HepG2 (cell line): Measurements from ENCODE around the gene COL26A1. TPM values are rescaled to one million over a fixed set of nuclear protein-coding genes. Genes with fewer than 3 reads are reported as not detected.
A peak's percentile ranks its signal among the peaks of the same experiment; 100 is the strongest.

Source experiments
- AFF4 ChIP-seq: sonication (generic); formaldehyde crosslinking; IDR thresholded peaks from 2 replicates; pipeline ENCODE4 v1.4.0; 2020; ENCODE audit warnings: missing genetic modification reagents
- BHLHE40 ChIP-seq: IDR thresholded peaks from 2 replicates; pipeline ENCODE4 v1.6.1; 2011; ENCODE audit warnings: low read length, improper control_type of control experiment
- EP300 ChIP-seq, 3 experiments: sonication (generic) in 1 of 3; formaldehyde crosslinking in 1 of 3; IDR thresholded peaks; 2 replicates each; pipeline versions ENCODE4 v1.5.1 to v1.6.1; 2011 to 2020; ENCODE audit warnings: low read depth in 2 of 3, low read length in 2 of 3, borderline replicate concordance in 1 of 3, improper control_type of control experiment in 1 of 3, mild to moderate bottlenecking in 1 of 3, missing genetic modification reagents in 1 of 3, moderate library complexity in 1 of 3
- ETV6 ChIP-seq: sonication (generic); formaldehyde crosslinking; conservative IDR thresholded peaks from 2 replicates; pipeline ENCODE4 v1.4.0; 2020; ENCODE audit warnings: missing genetic modification reagents
- GATAD1 ChIP-seq: IDR thresholded peaks from 2 replicates; pipeline ENCODE4 v1.6.1; 2016; ENCODE audit warnings: missing genetic modification reagents, missing compliant biosample characterization
- IRF9 ChIP-seq: sonication (generic); formaldehyde crosslinking; IDR thresholded peaks from 2 replicates; pipeline ENCODE4 v1.8.0; 2022; ENCODE audit warnings: missing genetic modification reagents, mild to moderate bottlenecking, borderline replicate concordance
- KMT2B ChIP-seq: IDR thresholded peaks from 2 replicates; pipeline ENCODE4 v1.6.1; 2016; ENCODE audit warnings: missing genetic modification reagents, missing compliant biosample characterization
- PAWR ChIP-seq: sonication (generic); formaldehyde crosslinking; IDR thresholded peaks from 2 replicates; pipeline ENCODE4 v1.4.0; 2020; ENCODE audit warnings: missing genetic modification reagents, mild to moderate bottlenecking, borderline replicate concordance
- PHF20 ChIP-seq: sonication (generic); formaldehyde crosslinking; IDR thresholded peaks from 2 replicates; pipeline ENCODE4 v1.5.0; 2020; ENCODE audit warnings: mild to moderate bottlenecking, missing genetic modification reagents
- PLSCR1 ChIP-seq: sonication (generic); formaldehyde crosslinking; IDR thresholded peaks from 2 replicates; pipeline ENCODE4 v1.5.0; 2020; ENCODE audit warnings: missing genetic modification reagents, mild to moderate bottlenecking, borderline replicate concordance
- RAD51 ChIP-seq: fragments of 450-650 bp; IDR thresholded peaks from 2 replicates; pipeline ENCODE4 v1.6.1; 2016; ENCODE audit warnings: borderline replicate concordance
- SUZ12 ChIP-seq: fragments of 150-350 bp; IDR thresholded peaks from 2 replicates; pipeline ENCODE4 v1.6.1; 2014; ENCODE audit warnings: low read depth, low read length
- TBX2 ChIP-seq: sonication (generic); formaldehyde crosslinking; IDR thresholded peaks from 2 replicates; pipeline ENCODE4 v1.5.0; 2020; ENCODE audit warnings: missing genetic modification reagents, mild to moderate bottlenecking, borderline replicate concordance
- TEAD3 ChIP-seq: optimal IDR thresholded peaks from 2 replicates; pipeline ENCODE3; 2016; ENCODE audit warnings: borderline replicate concordance
- THAP8 ChIP-seq: sonication (generic); formaldehyde crosslinking; IDR thresholded peaks from 2 replicates; pipeline ENCODE4 v1.5.1; 2020; ENCODE audit warnings: missing genetic modification reagents, mild to moderate bottlenecking, borderline replicate concordance
- TMF1 ChIP-seq: sonication (generic); formaldehyde crosslinking; IDR thresholded peaks from 2 replicates; pipeline ENCODE4 v1.8.1; 2022; ENCODE audit warnings: low read depth, missing genetic modification reagents
- ZFP36L1 ChIP-seq: sonication (generic); formaldehyde crosslinking; IDR thresholded peaks from 2 replicates; pipeline ENCODE4 v1.8.0; 2022; ENCODE audit warnings: mild to moderate bottlenecking, missing genetic modification reagents, moderate library complexity
- ZXDC ChIP-seq: sonication (generic); formaldehyde crosslinking; IDR thresholded peaks from 2 replicates; pipeline ENCODE4 v1.5.0; 2020; ENCODE audit warnings: mild to moderate bottlenecking, missing genetic modification reagents
- polyA plus RNA-seq, 8 experiments: library from polyadenylated mRNA; depleted of rRNA in 3 of 8; stranded (reverse) in 7 of 8; unstranded in 1 of 8; fragments of >200 nt; fragmentation: Illumina TruSeq in 4 of 8; extraction: Trizol in 4 of 8; gene quantifications; 2 replicates each; pipeline versions ENCODE4 v1.2.1 to v1.2.3, GENCODE V29; 2011 to 2016; ENCODE audit warnings: low read depth in 4 of 8, missing spikeins in 1 of 8, mixed read lengths in 1 of 8; ENCODE audit not compliant: insufficient read depth in 1 of 8
- total RNA-seq, 5 experiments: library from RNA; depleted of rRNA; stranded (reverse); fragments of >200 nt; fragmentation: Illumina TruSeq; extraction: Trizol; gene quantifications; 2 replicates each; pipeline ENCODE4 v1.2.3, GENCODE V29; 2016; ENCODE audit warnings: low read depth in 1 of 5

Gene COL26A1
- total and polyA plus RNA-seq, 2 of the 13 experiments (the other 11 are each of a cell fraction or from before 2014, with no cell fraction given): 7.8 to 9.2 TPM

- TF ChIP-seq ZFP36L1 (CRISPR knock-in tag) (0 out of 2 replicates have a peak, but pooled peaks have one; percentile 39), GATAD1 (CRISPR knock-in tag) (peak; percentile 91), ZXDC (no peak), PHF20 (CRISPR knock-in tag) (peak; percentile 77; the same call in 1 of the 2 replicates), RAD51 (no peak), SUZ12 (peak; percentile 25; the same call in 1 of the 2 replicates), TEAD3 (CRISPR knock-in tag) (peak; percentile 25), PLSCR1 (CRISPR knock-in tag) (no peak), ETV6 (CRISPR knock-in tag) (no peak; the same call in 1 of the 2 replicates), EP300 (IDR thresholded peaks at IDR 0.05; ENCODE audit: low read depth in 2 of 2, low read length in 2 of 2) (no peak), EP300 (CRISPR knock-in tag; IDR thresholded peaks at IDR 0.05; ENCODE audit: borderline replicate concordance) (no peak), PAWR (CRISPR knock-in tag) (no peak), BHLHE40 (no peak), AFF4 (CRISPR knock-in tag) (no peak), IRF9 (CRISPR knock-in tag) (peak; percentile 68; the same call in 1 of the 2 replicates), THAP8 (CRISPR knock-in tag) (no peak), TMF1 (CRISPR knock-in tag) (no peak), KMT2B (peak; percentile 68; the same call in 1 of the 2 replicates), TBX2 (peak; percentile 40; the same call in 1 of the 2 replicates)
Observed at GRCh38 chr7:101321491-101322401, 40.9 kb upstream of the COL26A1 start, which contains the start of gene IFT22 (continued).
